PC-9 (cell line): ENCODE results near the gene UNC13A.

Experiments used
- CTCF ChIP-seq: fragments of 200-600 bp; sonication (generic); conservative IDR thresholded peaks from 2 replicates; pipeline ENCODE4 v1.6.1; 2017; ENCODE audit warnings: mixed run types, antibody characterized with exemption, mild to moderate bottlenecking, moderate library complexity
- EZH2 ChIP-seq: fragments of 200-600 bp; sonication (generic); IDR thresholded peaks from 2 replicates; pipeline ENCODE4 v1.8.0; 2017; ENCODE audit warnings: antibody characterized with exemption, low read depth

GRCh38 chr19:17686592-17687024 is 1.5 kb downstream of the UNC13A start:
- no peak for TF ChIP-seq CTCF
- no peak for TF ChIP-seq EZH2
